ENCODE measurements around the gene HNRNPD.

DNA sequence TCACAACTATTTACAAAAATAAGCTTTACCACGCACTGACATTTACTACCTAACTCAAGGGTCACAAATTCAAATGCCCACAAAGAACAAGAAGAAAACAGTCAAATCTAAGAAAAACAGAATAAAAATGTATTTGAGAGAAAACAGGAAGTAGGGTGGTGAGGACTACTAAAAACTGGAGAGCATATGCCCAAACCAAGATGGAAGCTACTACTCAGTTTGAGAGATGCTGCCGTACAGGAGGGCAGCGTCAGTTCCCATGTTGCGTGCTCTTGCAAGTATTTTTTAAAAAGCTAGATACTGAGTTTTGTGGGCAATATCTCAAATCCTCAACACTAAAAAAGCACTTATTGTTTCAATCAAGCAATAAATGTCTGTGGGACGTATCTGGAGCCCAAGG is 16.2 kb downstream of the HNRNPD start:
- TF ChIP-seq, protein P1, sequence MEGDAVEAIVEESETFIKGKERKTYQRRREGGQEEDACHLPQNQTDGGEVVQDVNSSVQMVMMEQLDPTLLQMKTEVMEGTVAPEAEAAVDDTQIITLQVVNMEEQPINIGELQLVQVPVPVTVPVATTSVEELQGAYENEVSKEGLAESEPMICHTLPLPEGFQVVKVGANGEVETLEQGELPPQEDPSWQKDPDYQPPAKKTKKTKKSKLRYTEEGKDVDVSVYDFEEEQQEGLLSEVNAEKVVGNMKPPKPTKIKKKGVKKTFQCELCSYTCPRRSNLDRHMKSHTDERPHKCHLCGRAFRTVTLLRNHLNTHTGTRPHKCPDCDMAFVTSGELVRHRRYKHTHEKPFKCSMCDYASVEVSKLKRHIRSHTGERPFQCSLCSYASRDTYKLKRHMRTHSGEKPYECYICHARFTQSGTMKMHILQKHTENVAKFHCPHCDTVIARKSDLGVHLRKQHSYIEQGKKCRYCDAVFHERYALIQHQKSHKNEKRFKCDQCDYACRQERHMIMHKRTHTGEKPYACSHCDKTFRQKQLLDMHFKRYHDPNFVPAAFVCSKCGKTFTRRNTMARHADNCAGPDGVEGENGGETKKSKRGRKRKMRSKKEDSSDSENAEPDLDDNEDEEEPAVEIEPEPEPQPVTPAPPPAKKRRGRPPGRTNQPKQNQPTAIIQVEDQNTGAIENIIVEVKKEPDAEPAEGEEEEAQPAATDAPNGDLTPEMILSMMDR (IDR thresholded peaks at IDR 0.05; ENCODE audit: low read depth, low read length): no peak
- TF ChIP-seq POLR2A (IDR thresholded peaks at IDR 0.05; ENCODE audit: extremely low read depth, insufficient read length) (no peak), MYC (IDR thresholded peaks at IDR 0.05; ENCODE audit: low read depth, low read length) (no peak)
- TF ChIP-seq, protein P2, sequence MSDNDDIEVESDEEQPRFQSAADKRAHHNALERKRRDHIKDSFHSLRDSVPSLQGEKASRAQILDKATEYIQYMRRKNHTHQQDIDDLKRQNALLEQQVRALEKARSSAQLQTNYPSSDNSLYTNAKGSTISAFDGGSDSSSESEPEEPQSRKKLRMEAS (IDR thresholded peaks at IDR 0.05; ENCODE audit: low read depth, low read length): no peak
